ENCODE measurements around the gene AADACL2.
"Not testable (repeated sequence)": the region's sequence is repeated elsewhere in the genome, so short reads cannot be mapped to it uniquely, and the experiment has no call there.

The AADACL2 gene

GRCh38 chr3:151761581-151761980, 27.9 kb downstream of the AADACL2 start:
- TF ChIP-seq CTCF (IDR thresholded peaks at IDR 0.05; ENCODE audit: extremely low read depth, missing control alignments), result no peak
- no peak for DNase-seq (ENCODE audit: low spot score)

- DNase-seq (ENCODE audit: low spot score), result not testable (repeated sequence)
These were observed 31.0 kb downstream of the AADACL2 start for GRCh38 chr3:151764699-151765098.

- no peak for TF ChIP-seq CTCF (IDR thresholded peaks at IDR 0.05; ENCODE audit: extremely low read depth, missing control alignments)
These were observed 32.0 kb downstream of the AADACL2 start for GRCh38 chr3:151765685-151766084.

GRCh38 chr3:151766454-151766853, 32.7 kb downstream of the AADACL2 start:
- TF ChIP-seq CTCF (IDR thresholded peaks at IDR 0.05; ENCODE audit: extremely low read depth, missing control alignments), result no peak
- DNase-seq (ENCODE audit: low spot score), result no peak

More at GRCh38 chr3:151765685-151766084, 32.0 kb downstream of the AADACL2 start:
- DNase-seq (ENCODE audit: low spot score), result no peak

- DNase-seq (ENCODE audit: low spot score), result no peak
- no peak for TF ChIP-seq CTCF (IDR thresholded peaks at IDR 0.05; ENCODE audit: extremely low read depth, missing control alignments)
These were observed 34.7 kb downstream of the AADACL2 start for GRCh38 chr3:151768393-151768930.

- TF ChIP-seq CTCF (IDR thresholded peaks at IDR 0.05; ENCODE audit: extremely low read depth, missing control alignments), result no peak
- no peak for DNase-seq (ENCODE audit: low spot score)
These were observed 35.4 kb downstream of the AADACL2 start for GRCh38 chr3:151769175-151769574.

- no peak for TF ChIP-seq CTCF (IDR thresholded peaks at IDR 0.05; ENCODE audit: extremely low read depth, missing control alignments)
- DNase-seq (ENCODE audit: low spot score), result no peak
These were observed 37.2 kb downstream of the AADACL2 start for GRCh38 chr3:151770956-151771355.

- DNase-seq (ENCODE audit: low spot score), result no peak
- no peak for TF ChIP-seq CTCF (IDR thresholded peaks at IDR 0.05; ENCODE audit: extremely low read depth, missing control alignments)
These were observed 39.2 kb downstream of the AADACL2 start for GRCh38 chr3:151772825-151773480.

Measured in GM20000 (cell line).